Measurements from ENCODE around the gene AKAP7.

Gene AKAP7

GRCh38 chr6:131134220-131134979, 867 bp upstream of the AKAP7 start:
- no peak for FAIRE-seq

DNA sequence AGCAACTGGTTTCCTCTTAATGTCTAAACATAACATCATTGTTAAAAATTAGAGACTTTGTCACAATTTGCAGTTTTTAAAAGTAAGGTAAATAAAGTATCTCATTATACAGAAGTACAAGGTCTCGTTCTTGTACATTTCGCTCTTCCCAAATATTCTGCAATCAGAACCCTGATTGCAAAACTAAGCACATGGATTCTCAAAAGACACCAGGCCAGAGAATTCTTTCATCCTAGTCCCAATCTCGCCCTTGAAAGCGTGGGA, 355 bp upstream of the AKAP7 start:
- no peak for FAIRE-seq

DNA sequence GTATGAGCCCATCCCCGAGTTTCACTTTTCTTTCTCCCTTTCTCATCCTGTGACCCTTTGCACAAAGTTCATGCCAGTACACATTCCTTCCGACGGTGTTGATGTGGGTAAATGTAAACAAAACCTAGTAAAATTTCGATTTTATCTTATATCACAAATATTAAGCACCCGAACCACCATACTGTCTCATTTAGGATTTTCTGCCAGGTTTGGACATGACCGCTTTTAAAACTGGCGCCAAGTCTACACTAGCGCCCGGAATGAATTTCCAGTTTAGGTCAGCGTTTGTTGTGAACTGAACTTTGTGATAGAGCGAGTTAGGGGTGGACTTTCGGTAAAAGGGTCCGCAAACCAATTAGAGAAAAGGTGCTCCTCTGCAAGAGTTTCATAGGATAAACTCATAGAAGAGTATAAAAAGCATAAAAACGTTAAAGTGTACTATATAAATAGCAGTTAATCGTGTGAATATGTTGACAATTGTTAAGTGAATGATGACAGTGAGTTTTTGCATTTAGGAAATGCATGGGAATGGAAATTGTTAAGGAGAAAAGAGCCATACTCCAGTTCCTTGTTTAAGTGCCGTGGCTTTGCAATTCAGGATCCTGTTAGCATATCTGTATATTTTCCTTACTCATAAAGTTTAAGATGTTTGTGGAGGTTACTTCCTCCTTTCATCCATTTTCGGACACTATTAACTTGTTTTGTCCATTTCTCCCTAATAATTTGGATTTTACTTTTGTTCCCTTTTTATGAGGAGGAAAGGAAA, 937 bp downstream of the AKAP7 start:
- FAIRE-seq, result no peak

- no peak for FAIRE-seq
Measured at GRCh38 chr6:131139599-131139998, 4.3 kb downstream of the AKAP7 start.

DNA sequence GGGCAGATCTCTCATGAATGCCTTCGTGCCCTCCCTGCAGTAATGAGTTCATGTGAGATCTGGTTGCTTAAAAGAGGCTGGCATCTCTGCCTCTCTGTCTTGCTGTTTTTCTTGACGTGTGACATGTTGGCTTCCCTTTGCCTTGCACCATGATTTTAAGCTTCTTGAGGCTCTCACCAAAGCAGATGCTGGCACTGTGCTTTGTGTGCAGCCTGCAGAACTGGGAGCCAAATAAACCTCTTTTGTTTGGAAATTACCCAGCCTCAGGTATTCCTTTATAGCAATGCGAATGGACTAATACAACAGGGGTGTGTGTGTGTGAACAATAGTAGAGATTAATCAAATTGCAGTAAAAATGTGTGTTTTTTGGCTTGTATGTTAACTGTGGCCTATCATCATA, 8.1 kb downstream of the AKAP7 start:
- FAIRE-seq, result no peak

DNA sequence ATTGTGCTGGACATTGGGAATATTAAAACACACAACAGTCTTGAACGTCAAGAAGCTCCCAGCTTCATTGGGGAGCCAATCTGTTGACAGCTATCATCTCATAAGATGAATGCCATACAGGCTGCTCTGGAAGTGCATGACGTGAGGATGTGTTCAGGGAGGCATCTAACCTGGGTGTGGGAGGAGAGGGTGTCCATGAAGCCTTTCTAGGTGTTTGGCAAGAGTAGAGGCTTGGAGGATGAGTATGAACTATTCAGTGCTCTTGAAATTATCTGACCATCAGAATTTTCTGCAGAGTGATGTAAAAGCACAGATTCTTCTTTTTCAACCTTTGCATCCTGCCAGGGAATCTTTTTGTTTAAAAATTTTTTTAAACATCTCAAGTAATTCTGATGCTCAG, 11.6 kb downstream of the AKAP7 start:
- no peak for FAIRE-seq

DNA sequence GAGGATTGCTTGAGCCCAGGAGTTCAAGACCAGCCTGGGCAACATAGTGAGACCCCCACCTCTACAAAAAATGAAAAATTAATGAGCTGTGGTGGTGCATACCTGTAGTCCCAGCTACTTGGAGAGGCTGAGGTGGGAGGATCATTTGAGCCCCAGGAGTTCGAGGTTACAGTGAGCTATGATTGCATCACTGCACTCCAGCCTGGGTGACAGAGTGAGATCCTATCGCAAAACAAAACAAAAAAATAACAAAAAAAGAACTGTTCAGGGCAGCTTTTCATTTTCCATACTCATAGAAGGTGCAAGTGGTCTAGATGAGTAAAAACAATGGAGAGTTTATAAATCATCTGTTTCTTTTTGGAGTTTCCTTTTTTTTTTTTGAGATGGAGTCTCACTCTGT, 21.1 kb downstream of the AKAP7 start:
- FAIRE-seq, result no peak

DNA sequence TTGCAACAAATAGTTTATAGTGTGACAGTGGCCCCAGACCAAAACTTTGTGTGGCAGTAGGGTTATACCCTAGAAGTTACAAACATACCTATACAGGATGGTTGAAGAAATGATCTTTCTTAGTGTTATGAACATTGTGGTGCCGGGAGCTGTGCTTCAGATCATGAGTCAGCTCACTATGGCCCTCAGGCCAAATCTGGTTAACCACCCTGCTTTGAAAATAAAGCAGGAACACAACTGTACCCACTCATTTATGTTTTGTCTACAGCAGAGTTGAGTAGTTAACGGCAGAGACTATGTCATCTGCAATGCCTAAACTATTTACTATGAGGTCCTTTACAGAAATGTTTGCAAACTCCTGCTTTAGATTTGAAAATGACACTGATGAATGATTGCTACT, 24.3 kb downstream of the AKAP7 start:
- no peak for FAIRE-seq

DNA sequence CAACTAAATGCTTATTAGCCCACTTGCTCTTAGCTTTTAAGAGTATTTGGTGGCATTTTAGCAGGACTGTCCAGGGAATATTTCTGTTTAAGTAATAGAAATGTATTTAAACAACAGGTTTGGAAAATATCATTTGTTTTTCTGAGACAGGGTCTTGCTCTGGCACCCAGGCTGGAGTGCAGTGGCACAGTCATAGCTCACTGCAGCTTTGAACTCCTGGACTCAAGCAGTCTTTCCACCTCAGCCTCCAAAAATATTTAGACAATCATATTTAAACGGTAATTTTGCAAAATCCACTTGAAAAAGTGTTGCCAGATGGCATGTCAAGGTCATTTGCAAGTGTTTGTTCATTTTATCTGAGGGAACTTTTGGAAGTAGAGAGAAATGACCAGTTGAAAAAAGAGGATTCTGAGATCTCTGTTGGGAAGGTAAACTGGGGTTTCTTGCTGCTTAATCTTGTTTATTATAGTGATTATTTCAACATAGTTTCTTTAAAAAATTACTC, 25.0 kb downstream of the AKAP7 start:
- no peak for FAIRE-seq

GRCh38 chr6:131161987-131162386, 26.7 kb downstream of the AKAP7 start:
- no peak for FAIRE-seq

GRCh38 chr6:131163886-131164285, 28.6 kb downstream of the AKAP7 start:
- no peak for FAIRE-seq

DNA sequence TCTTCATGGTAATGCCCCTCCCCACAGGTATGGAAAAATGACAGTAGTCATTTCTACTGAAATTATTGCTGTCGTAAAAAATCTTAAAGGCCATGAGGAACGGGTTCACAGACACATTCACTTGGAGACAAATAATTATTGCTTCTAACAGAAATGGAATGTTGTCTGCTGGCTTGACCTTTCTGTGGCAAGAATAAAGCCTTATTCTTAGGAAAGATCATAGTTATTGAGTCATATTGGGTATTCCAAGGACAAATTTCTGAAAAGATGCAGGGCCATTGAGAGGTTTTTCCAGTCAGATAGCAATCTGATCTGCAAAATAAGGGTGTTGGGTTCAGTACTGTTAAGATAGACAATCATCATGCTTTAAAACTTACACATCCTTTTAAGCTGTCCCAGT, 29.2 kb downstream of the AKAP7 start:
- no peak for FAIRE-seq

DNA sequence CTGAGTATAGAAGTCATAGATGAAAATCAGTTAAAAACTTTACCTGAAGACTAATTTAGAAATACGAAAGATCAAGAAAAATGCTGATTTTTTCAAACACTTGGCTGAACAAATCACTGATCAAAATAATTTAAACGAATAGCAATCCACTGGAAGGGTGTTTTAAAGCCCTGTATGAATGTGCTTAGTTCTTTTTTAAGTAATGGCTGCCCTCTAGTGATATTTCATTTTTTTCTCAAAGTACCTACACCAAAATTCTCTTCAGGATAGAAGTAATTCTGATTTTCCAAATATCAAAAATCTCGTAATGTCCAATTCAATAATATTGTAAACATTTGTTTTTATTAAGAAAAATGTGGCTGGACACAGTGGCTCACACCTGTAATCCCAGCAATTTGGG, 32.5 kb downstream of the AKAP7 start:
- no peak for FAIRE-seq

GRCh38 chr6:131169613-131170012, 34.3 kb downstream of the AKAP7 start:
- no peak for FAIRE-seq

- no peak for FAIRE-seq
Measured at GRCh38 chr6:131172222-131172621, 37.0 kb downstream of the AKAP7 start.

GRCh38 chr6:131173680-131174079, 38.4 kb downstream of the AKAP7 start:
- no peak for FAIRE-seq

DNA sequence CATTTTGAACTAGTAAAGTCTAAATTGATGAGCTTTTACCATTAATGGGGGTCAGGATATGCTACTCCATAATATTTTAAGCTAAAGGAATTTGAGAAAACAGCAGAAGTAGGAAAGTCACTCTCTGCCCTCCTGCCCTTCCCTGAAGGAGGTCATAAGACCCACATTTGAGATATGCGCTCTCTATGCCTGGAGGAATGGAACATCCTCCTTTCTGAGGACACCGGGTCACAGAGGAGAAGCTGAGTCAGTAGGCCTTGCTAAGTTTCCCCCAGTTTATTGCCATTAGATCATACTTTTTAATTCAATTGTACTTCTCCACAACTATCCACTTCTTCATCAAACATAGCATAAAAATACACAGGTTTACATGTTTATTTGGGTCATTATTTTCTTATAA, 40.3 kb downstream of the AKAP7 start:
- no peak for FAIRE-seq

- no peak for FAIRE-seq
Measured at GRCh38 chr6:131177996-131178395, 42.7 kb downstream of the AKAP7 start.

DNA sequence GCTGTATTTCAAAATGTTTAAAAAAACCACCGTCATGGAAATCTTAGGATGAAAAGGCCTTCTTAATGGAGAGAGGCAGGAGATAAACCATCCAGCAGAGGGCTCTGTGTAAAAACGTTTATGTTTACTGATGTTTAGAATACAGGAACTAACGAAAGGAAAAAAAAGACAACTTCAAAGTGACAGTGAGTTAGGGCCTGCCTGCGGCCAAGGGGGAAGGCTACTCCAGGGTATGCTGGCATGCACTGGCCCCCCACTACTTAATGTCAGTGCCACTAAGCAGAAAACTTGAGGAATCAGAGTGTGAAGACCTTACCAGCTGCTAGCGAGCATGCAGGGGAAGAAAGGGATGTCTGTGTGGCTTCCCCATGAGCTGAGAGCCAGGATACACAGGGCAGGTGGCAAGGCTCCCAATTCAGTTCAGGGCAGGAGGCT, 47.7 kb downstream of the AKAP7 start:
- FAIRE-seq, result no peak

DNA sequence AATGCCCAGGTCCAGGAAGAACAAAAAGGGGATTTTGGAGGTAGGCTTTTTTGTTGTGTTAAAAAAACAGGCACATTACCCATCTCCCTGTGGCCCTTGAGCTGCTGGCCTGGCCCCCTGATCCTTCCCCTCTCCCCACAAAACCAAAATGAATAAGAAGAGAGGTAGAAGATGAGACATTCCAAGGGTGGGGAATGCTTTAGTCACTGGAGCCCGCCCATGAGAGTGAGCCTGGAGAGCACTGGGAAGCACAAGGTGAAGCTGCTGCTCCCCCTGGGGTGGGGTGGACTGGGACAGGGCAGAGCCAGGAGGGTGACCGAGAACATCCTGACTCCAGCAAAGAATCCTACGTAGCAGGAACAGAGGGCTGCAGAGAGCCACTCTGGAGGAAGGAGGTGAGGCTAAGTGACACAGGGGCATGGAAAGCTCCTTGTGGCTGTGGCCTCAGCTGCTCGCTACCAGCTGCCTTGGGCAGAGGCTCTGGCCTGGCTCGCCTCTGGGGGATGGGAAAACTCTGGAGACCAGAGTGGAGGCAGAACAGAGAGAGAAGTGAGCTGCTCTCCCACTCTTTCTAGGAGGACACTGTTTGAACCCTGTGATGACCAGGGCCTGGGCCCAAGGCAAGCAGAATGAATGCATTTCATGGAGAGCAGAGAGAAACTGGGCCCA, 48.3 kb downstream of the AKAP7 start:
- no peak for FAIRE-seq

- no peak for FAIRE-seq
Measured at GRCh38 chr6:131191590-131191989, 56.3 kb downstream of the AKAP7 start.

DNA sequence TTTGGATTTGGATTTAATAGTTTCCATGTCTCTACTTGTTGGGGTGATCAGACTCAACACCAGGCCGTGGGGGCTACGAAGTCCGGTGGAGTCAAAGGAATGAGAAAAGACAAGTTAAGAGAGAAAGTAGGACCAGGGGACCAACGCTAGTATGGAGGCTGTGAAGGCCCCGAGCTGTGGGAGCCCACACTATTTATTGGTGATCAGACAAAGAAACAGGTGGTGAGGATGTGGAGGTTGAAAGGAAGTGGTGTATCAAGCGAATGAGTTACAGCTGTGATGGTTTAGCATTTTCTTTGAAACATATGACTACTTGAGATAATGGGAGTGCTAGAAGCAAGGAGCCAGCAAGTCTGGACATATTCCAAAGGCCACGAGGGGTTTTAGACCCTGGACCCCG, 62.4 kb downstream of the AKAP7 start:
- FAIRE-seq, result no peak

DNA sequence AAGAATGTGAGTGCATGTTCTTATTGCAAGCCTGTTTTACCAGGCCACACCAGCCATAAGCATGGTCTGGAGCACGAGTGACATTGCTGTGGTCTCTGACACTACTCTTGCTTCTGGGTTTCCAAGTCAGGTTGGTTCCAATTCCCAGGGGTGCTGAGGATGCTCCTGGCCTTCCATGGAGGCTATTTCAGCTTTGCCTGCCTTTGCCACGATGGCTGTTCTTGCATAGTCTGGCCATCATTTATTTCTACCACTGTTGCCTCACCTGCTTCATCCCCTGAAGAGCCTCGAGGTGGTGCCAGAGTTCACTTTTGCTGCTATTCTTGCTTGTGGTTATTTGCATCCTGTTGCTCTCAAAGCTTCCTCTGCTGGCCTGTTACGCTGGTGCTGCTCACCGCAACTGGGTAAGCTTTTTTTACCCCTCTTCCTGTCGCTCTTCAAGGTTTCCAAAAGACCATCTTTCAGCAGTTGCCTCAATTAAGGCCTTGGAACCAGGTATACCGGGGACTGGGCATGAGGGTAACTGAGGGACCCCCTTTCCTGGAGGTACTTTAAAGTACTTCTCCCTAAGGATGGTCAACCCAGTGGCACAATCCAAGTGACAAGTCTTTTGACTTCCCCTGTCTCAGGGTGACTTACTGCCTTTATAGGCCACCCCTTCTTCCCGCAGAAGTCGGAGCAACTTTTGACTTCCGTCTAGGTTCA, 64.5 kb downstream of the AKAP7 start:
- FAIRE-seq, result no peak

All from colon (tissue), 2 donors.